Inflammatory macrophage treated with lipopolysaccharide for 1 hour (primary cell): ENCODE results near the gene IL26.
"Not testable (repeated sequence)": the region's sequence is repeated elsewhere in the genome, so short reads cannot be mapped to it uniquely, and the experiment has no call there.

ENCODE experiments used
- DNase-seq, 2 donors: peaks; one replicate each; pipeline ENCODE4 v3.0.0-alpha.2; 2020 to 2022

IL26 gene

DNA sequence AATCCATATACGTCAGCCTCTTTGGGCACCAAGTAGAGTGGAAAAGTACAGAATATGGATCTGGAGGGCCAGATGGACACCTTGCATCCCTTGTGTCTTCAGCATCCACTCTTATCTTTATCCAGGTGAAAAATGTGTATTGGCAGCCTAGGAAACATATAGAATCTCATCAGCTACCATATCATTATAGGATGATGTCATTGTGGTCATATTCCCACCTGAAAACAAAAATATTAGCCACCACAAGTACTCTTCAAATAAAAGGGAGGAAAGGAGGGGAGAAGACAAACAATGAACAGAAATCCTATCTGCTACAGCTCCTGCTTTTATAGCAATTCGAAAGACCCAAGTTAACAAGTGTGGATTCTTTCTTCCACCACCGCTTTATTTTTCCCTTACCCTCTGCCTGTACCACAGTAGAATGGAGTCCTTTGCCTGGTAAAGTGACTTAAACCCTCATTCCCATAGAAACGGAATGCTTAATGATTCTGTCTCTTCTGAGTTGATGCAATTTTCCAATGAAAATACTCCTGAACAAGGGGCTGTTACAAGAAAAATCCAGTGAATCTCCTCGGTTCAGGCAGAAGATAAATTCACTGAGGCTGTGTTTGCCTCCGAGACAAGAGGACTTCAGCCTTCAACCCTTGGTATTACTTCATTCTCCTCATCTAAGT lies 13.8 kb upstream of the IL26 start:
- DNase-seq = no peak

DNA sequence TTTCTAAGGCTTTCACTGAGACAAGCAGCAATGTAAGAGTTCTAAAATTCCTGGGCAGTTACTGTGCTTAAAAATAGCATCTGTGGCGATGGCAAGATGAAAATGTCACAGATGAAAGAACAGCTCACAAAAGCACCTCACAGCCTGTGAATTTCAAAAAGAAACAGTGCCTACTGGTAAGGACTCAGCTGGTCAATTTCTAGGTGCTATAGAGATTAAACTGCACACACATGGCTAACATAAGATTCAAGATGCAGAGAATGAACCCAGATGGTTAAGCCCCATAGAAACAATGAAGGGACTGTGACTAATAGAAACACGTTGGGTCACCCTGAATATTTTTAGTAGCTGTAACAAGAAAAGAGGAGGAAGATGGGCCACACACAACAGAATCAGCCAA lies 12.0 kb upstream of the IL26 start:
- no peak for DNase-seq

DNA sequence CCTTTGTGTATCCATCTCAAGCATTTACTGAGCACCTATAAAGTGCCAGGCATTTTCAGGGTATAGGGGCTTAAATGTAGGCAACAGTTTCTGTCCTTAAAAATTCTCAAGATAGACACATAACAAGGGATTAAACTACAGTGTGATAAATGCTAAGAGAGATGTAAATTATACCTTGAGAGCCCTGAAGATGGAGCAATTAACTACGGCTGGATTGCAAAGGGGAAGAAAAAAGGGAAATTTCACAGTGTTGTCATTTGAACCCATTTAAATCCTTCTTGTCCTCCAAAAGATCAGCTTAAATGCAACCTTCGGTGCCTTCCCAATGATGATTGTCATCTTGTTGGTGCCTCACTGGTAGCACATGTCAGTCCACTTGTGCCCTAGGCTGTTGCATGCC lies 11.5 kb upstream of the IL26 start:
- DNase-seq = peak; percentile 45 to 53

DNA sequence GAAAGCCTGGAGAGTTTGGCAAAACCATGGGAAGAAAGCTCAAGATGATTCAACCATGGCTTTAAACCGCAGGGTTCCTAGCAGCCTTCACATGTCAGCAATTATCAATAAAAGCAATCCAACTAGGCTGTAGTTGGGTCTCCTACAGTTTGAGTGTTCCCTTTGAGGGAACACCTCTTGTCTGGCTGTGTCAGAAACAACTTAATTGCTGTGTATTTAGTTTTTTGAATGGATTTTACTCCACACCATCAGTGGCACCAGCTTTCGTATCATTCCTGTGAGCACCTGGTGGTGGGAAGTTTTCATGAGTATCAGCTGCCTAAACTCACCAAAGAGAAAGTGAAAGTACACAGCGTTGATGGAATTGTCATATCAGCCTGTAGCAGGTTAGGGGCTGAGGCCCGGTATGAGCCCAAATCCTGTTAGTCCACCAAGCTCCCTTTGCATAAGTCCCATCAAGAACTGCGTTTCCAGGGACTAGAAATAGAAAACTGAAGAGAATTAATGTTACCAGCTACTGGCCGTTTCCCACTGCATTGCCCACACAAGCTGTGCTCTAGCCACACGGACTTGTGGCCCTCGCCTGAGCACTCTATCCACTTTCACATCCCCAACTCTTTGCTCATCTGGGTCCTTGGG lies 10.9 kb upstream of the IL26 start:
- peak; percentile 16 to 34 for DNase-seq

DNA sequence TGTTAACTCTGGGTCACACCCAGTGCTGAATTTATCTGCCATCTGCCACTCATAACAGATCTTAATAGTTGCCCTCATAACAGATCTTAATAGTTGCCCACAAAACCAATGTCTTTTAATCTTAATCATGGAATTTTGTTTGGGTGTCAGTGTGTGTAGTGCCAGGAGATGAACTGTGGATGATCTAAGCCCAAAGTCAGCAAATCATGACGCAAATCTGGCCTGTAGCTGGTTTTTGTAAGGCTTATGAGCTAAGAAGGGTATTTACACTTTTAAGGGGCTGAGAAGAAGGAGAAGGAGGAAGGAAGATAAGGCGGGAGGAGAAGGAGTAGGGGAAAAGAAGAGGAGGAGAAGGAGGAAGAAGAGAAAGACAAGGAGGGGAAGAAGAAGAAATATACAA lies 10.0 kb upstream of the IL26 start:
- peak in 1 of 2 donors; percentile 19 for DNase-seq

DNA sequence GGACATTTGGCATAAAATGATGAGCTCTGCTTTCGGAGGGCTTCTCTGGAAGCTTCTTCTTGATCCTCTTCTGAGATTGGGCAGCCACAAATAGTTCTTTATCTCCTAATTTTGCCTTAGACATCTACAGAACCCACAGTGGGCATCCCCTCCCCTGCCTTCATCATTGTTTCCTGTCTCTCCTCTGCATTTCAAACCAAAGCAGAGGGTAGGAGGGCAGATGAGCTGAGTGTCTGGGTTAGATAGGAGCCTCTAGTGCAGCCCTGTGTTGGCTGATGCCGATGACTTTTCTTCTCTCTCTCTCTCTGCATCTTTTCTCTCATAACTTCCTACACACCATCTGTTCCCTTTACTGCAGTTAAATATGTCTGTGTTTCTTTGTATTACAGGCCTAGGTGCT lies 8.5 kb upstream of the IL26 start:
- DNase-seq = no peak

DNA sequence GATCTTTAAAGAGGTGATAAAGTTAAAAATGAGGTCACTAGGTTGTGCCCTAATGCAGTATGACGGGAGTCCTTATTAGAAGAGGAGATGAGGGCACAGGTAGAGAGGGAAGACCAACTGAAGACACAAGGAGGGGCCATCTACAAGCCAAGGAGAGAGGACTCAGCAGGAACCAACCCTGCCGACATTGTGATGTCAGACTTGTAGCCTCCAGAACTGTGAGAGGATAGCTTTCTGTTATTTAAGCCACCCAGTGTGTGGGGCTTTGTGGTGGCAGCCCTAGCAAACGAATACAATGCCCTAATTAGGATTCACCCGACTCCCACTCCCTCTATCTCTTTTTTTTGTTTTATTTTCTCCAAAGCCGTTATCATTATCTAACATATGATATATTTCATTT lies 7.9 kb upstream of the IL26 start:
- DNase-seq = no peak

DNA sequence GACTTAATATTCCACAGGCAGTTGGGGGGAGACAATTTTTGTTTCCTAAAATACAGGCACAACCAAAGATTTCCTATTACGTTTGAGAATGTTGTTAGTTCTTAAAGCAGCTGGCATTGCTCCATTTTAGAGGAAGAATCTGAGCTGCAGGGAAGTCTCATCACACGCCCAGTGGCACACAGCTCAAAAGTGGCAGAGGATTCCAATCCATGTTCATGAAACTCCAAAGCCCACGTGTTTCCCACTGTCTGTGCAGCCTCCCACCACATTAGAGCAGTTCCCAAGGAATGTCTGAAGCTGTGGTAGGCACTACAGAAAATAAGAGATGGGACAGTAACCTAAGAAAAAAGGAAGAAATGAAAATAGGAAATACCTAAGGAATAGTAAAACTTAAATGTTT lies 6.1 kb upstream of the IL26 start:
- no peak for DNase-seq

DNA sequence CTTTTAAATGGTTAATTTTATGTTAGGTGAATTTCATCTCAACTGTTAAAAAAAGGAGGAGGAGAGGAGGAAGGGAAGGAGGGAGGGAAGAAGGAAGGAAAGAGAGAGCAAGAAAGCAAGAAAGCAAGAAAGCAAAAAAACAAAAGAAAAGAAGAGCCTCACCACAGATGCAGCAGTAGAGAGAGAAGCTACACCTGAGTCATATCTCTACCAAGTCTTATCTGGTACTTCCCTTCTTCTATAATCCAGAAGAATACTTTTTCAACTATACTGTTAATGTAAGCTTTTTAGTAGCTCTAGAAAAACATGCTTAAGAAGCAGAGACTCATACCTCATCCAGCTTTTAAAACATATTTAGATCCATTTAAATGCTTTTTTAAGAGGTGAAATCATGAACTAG lies 5.6 kb upstream of the IL26 start:
- DNase-seq = no peak

DNA sequence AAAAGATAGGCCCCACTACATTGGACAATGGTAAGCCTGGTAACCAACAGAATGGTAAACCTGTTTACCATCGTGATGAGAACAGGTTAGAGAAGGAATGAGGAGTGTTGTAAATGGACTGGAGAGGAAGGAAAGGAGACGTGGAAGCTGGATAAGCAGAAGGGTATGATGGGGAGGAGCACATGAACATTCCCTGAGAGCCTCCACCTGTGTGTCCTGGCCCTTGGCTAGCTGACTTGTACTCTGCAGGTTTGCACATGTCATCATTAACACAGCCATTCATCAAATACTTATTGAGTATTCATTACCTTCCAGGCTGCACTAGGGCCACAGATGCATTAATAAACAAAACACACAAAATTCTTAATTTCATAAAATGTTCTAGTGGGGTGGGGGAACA lies 4.3 kb upstream of the IL26 start:
- DNase-seq = no peak

DNA sequence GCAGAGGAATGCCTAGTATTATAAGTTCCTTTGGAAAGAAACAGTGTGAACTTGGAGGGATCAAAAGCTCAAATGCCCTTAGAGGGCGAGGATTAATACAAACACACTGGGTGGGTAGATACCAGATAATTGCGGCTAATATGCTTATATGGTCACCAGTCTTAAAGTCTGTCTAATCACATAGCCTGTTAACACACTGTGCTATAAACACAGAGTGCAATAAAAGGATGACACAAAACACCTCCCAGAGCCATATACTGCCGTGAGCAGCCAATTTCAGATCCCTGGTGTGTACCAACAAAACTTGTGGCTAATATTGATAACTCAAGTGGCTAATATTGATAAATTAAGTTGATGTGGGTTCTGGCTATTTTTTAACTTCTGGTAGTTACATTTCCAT lies 1.7 kb upstream of the IL26 start:
- no peak for DNase-seq

DNA sequence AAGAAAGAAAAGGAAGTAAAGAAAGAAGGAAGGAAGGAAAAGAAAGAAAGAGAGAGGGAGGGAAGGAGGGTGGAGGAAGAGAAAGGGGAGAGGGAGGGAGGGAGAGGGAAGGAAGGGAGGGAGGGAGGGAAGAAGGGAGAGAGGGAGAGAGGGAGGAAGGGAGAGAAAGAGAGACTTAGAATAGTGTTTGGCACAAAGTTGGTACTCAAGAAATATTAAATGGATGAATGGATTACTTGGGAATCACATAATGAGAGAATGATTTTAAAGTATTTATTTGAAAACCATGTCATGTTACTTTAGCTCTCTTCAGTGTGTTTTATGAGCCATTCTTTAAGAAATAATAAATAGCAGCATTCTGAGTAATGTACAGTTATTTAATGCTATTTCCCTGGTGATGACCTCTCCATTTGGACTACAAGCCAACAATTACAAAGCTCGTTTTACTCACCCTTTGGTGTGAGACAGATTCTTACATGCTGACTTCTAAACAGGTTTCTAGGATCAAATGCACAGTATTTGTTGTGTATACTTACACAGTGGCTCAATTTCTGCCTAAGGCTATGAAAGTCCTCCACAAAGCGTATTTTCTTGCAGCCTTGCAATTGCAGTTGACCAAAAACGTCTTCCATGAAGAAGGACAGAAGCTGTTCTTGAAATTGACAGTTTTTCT lies 861 bp downstream of the IL26 start:
- no peak for DNase-seq

DNA sequence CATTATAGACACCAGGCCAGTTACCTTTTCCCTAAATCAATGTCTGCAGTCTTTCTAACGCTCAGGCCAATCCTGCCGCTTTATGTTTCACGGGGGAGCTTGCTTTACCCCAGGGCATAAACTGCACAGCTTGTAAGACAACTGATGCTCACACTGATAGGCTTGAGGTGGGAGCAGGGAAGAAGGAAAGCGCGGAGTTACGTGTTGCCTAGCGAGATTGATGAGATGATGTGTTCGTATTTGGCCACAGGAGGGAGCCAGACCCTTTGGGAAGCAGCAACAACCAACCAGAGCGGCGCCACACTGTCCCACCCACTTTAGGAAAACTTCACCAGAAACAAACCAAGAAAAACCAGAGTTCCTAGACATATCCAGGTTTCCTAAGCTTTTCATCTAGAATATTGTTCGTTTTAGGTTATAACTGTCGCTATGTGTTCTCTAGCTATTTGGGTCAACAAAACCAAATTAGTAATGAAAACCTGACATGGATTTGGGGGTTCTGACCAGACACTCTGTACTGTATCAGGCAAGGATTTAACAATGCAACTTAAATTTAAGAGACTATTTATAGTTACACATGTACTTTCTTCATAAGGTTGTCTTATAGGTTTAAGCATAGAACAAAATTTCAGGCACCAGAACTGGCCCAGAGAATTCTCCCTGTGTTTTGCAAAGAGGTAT lies 2.4 kb downstream of the IL26 start:
- peak; percentile 50 to 89 for DNase-seq

DNA sequence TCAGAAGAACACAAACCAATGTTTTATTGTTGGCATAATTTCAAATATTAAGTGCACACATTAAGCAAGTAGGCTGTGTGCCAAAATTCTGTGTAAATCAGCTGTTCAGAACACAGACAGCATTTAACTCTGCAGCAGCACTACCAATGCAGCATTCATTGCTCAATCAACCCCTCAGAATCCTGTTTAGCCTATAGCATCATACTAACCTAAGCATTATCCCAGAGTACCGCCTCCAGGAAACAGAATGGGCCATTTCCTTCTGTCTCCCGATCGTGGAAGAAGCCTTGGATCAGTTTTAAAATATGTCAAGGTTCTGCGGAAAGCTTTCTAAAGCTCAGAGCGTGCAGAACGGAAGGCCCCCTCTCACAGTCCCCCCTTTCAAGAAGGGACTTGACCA lies 3.3 kb downstream of the IL26 start:
- no peak for DNase-seq

DNA sequence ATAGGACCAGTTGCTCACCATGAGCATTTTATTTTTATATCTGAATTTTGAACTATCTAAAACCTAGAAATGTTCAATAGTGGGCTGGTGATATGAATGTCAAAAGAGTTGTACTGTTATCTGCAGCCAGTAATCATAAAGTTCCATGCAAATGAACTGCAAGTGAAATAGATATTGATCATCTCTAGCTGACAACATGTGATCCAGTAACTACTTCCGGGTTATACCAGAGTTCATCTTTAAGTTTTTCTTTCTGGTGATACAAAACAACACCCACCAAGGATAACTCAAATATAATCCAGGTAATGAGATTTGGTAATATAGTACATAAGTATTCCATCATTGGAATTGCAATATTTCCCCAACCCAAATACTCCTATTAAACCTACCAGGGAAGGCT lies 4.1 kb downstream of the IL26 start:
- no peak for DNase-seq

DNA sequence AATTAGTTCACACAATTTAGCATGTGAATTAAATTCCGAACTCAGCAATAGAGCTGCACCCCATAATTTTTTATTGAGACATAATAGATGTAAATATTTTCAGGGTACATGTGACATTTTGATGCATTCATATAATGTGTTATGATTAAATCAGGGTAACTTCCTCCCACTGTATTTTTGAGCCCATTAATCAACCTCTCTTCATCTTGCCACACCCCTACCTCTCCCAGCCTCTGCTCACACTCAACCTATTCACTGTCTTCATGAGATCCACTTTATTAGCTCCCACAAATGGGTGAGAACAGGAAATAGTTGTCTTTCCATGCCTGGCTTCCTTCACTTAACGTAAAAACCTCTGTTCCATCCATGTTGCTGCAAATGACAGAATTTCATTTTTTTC lies 14.7 kb downstream of the IL26 start:
- no peak for DNase-seq

DNA sequence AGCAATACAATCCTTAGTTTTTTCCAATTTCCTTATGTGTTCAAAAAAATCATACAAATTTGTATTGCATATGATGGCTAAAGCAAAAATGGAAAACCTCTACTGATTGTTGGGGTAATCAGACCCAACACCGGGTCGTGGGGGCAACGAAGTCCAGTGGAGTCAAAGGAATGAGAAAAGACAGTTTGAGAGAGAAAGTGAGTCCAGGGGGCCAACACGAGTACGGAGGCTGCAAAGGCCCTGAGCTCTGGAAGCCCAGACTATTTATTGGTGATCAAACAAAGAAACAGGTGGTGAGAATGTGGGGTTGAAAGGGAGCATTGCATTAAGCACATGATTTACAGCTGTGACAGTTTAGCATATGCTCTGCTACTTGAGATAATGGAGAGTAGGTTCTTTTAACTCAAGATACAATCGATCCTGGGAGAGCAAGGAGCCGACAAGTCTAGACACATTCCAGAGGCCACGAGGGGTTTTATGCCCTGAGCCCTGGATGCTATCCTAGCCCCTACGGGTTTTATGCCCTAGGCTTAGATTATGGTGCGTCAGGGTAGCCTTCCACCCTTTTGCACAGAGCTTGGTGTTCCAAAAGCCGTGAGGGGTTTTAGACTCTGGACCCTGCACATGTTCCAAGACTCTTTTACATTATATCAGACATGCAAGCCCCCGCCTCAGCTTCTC lies 16.4 kb downstream of the IL26 start:
- not testable (repeated sequence) for DNase-seq

DNA sequence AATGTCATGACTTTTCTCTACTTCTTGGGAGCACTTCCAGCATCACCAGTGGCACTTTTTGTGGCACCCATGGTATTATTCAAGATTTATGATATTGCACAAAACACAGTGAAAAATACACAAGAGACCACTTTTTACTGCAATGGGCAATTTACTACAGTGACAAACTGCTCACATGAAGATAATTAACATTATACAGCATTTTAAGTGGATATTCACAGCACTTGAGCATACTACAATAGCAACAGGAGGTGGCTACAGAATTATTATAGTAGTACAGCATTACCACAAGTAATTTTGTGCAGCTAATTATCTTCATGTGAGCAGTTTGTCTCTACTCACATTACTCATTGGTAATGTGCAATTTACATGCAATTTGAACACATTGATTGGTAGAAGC lies 18.3 kb downstream of the IL26 start:
- DNase-seq = no peak

DNA sequence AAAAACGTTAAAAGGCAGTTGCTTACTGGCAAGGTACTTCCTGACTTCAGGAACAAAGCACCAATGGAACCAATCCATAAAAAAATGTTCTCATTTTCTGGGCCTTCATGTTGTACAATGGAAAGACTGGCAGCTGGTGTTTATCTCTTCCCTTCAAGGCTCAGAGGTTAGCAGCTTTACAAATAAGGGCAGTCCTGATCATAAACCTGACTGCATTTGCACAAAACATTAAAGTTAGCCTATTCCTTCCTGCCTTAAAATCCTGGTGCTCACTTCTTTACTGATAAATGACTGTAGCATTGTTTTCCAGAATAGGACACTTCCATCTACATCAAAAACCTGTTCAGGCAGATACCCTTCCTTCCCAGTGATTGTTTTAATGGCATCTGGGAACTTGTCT lies 19.2 kb downstream of the IL26 start:
- DNase-seq = no peak

DNA sequence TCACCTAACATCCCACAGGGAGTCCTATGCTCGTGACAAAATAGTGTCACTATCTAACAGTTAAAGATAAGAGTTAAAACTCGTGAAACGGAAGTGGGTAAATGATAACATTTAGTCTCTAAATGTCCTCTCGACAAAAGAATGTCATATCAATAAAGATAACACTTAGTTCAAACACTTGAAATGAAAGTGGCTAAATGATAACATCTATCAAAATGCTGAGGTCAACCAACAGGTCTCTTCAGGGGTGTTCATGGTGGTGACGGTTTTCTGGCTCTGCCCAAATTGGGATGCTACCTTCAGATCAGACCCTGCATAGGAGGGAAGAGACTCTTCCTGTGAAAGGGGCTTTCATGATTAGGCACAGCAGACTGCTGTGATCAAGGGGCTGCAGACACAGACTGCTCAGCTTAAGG lies 22.1 kb downstream of the IL26 start:
- DNase-seq = no peak

DNA sequence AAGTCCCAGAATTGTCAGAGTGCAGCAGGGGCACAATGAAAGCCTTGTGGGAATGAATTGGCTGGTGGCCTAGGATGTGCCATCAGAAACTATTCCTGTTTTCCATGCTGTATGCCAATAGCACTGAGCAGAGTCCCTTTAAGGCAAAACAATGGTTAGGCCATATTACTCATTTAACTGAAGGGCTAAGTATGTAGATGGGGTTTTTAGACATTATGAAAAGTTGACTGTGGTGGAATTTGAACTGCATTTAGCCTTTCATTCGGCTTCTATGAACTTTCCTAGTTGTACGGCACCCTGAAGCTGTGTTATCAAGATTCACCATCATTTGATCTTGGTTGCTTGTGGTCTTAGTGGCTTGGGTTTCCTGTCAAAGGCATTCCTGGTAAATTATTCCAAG lies 24.8 kb downstream of the IL26 start:
- no peak for DNase-seq

DNA sequence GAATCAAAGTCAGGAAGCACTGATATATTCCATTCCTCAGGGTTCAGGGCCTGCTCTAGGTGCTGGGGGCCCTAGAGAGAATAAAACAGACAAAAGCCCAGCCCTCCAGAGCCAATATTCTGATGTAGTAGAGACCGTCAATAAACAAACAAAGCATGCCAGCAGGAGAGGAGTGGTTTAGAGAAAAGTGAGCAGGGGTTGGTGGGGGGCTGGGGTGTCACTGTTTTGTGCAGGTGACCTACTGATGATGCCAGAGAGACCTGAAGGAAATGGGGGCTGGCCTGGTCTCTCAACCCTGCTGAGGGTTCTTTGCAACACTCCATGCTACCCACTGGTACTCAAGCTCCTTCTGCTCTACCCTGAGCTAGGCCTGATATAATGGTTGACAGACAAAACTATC lies 26.5 kb downstream of the IL26 start:
- DNase-seq = no peak

DNA sequence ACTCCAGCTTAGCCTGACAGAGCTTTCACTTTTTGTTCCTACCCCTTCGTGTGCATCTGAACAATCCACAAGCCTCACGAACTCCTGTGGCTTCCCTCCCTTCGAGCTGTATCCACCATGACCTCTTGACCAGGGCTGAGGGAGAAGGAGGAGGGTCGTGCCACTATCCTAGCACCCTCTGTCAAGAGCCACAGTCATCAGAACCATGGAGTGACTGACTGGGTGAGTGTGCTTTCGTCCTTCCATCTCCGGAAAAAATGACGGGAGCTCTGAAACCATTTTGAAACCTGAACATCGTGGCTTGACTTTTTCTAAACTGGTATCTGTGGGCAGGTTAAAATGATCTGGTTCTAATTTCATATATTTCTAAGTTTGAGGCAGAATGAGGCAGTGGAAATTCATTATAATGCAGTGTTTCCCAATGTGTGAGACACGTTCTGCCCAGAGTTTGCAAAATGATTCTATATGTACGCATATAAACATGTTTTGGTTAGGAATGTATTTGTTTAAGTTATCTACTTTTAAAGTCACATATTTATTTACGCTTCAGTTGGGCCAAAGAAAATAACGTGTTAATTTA lies 27.0 kb downstream of the IL26 start:
- no peak for DNase-seq
